GM12878 (cell line): ENCODE measurements around the gene IL5. TPM values are rescaled to one million over a fixed set of nuclear protein-coding genes. Genes with fewer than 3 reads are reported as not detected.

ENCODE experiments used
- ATAC-seq: fragments of 200-7000 bp; cut with Tn5 transposase; 3 replicates; pipeline ENCODE4 v1.9.1; 2020; ENCODE audit warnings: mild to moderate bottlenecking, moderate library complexity
- BruUV-seq: library from RNA; stranded (reverse); fragments of 400-500 nt; replicated peaks from 2 replicates; lab custom pipeline; 2021; lab: Mats Ljungman, UMichigan
- CTCF ChIA-PET: fragments of 300-600 bp; sonication (Branson Sonifier 250); formaldehyde crosslinking; extraction: SDS; loops from one replicate; lab custom pipeline; 2021; ENCODE audit warnings: inconsistent platforms; lab: Yijun Ruan, JAX
- POLR2A ChIA-PET: fragments of 350-600 bp; formaldehyde crosslinking; extraction: SDS; loops from one replicate; lab custom pipeline; 2021; ENCODE audit warnings: inconsistent platforms; lab: Charles Lee
- RAD21 ChIA-PET: fragments of 300-600 bp; sonication (Branson Sonifier 250); formaldehyde crosslinking; loops from one replicate; lab custom pipeline; 2023; ENCODE audit warnings: antibody characterized with exemption; ENCODE audit not compliant: unreplicated experiment; lab: Charles Lee
- SMC1A ChIA-PET: fragments of 300-600 bp; sonication (Branson Sonifier 250); formaldehyde crosslinking; loops from one replicate; lab custom pipeline; 2023; ENCODE audit not compliant: unreplicated experiment, uncharacterized antibody; lab: Charles Lee
- DNase-seq: peaks from one replicate; pipeline ENCODE4 v3.0.0-alpha.2; 2011; ENCODE audit warnings: low read depth, low spot score
- FAIRE-seq: peaks from 3 replicates; lab custom pipeline; 2011; peaks lifted over from hg19 to GRCh38; lab: Jason Lieb, UNC
- H2AFZ ChIP-seq: 2 replicates; pipeline ENCODE4 v1.6.0; 2011; ENCODE audit warnings: low read depth, low read length, control low read depth; ENCODE audit not compliant: control insufficient read depth
- H3K27ac ChIP-seq: 2 replicates; pipeline ENCODE4 v1.5.1; 2011; ENCODE audit warnings: control low read depth; ENCODE audit not compliant: control insufficient read depth, insufficient read depth
- H3K27me3 ChIP-seq, 2 experiments: replicated peaks in 1 of 2; 2 replicates each; pipeline versions ENCODE4 v1.6.0 to v1.6.1; 2011; ENCODE audit warnings: low read length in 1 of 2; ENCODE audit not compliant: control insufficient read depth in 2 of 2, insufficient read depth in 2 of 2
- H3K36me3 ChIP-seq, 2 experiments: 2 replicates each; pipeline ENCODE4 v1.5.1; 2011; ENCODE audit warnings: low read length in 1 of 2; ENCODE audit not compliant: control insufficient read depth in 2 of 2, insufficient read depth in 2 of 2
- H3K4me1 ChIP-seq: 2 replicates; pipeline ENCODE4 v1.6.1; 2011; ENCODE audit warnings: mild to moderate bottlenecking, low read length, moderate library complexity, mixed read lengths; ENCODE audit not compliant: control insufficient read depth, insufficient read depth
- H3K4me2 ChIP-seq: 2 replicates; pipeline ENCODE4 v1.6.0; 2011; ENCODE audit warnings: control low read depth; ENCODE audit not compliant: control insufficient read depth, insufficient read depth
- H3K4me3 ChIP-seq: fragments of 200-600 bp; sonication (generic); 2 replicates; pipeline ENCODE4 v1.5.1; 2016
- H3K79me2 ChIP-seq: 2 replicates; pipeline ENCODE4 v1.6.0; 2011; ENCODE audit warnings: low read length; ENCODE audit not compliant: control insufficient read depth, insufficient read depth
- H3K9ac ChIP-seq: 2 replicates; pipeline ENCODE4 v1.8.0; 2011; ENCODE audit warnings: low read length, control low read depth, mixed read lengths; ENCODE audit not compliant: control insufficient read depth, insufficient read depth
- H3K9me3 ChIP-seq: replicated peaks from 3 replicates; pipeline ENCODE4 v1.5.1; 2011; ENCODE audit warnings: mild to moderate bottlenecking, low read length; ENCODE audit not compliant: control insufficient read depth, insufficient read depth
- H4K20me1 ChIP-seq: 2 replicates; pipeline ENCODE4 v1.6.0; 2011; ENCODE audit not compliant: control insufficient read depth, insufficient read depth
- CBX3 ChIP-seq: fragments of 200-600 bp; sonication (generic); IDR thresholded peaks from 2 replicates; pipeline ENCODE4 v1.6.1; 2016; ENCODE audit warnings: low read depth, borderline replicate concordance
- CTCF ChIP-seq, 3 experiments: IDR thresholded peaks in 2 of 3; conservative IDR thresholded peaks in 1 of 3; 2 replicates each; pipeline ENCODE4 v1.5.1; 2011; ENCODE audit warnings: low read depth in 3 of 3, low read length in 3 of 3, mild to moderate bottlenecking in 3 of 3, control low read depth in 2 of 3, moderate library complexity in 2 of 3, inconsistent platforms in 1 of 3, mixed read lengths in 1 of 3; ENCODE audit not compliant: control insufficient read depth in 2 of 3, insufficient read depth in 1 of 3; ENCODE audit errors: extremely low read depth in 1 of 3
- E4F1 ChIP-seq: fragments of 450-650 bp; IDR thresholded peaks from 2 replicates; pipeline ENCODE4 v1.6.1; 2018; ENCODE audit warnings: borderline replicate concordance, mild to moderate bottlenecking; ENCODE audit not compliant: partially characterized antibody
- GATAD2B ChIP-seq: fragments of 450-650 bp; conservative IDR thresholded peaks from 2 replicates; pipeline ENCODE4 v1.6.1; 2017; ENCODE audit warnings: low read depth, mild to moderate bottlenecking, moderate library complexity
- MTA3 ChIP-seq: IDR thresholded peaks from 2 replicates; pipeline ENCODE4 v1.6.1; 2012; ENCODE audit warnings: low read length, inconsistent platforms, borderline replicate concordance
- NR2F1 ChIP-seq: fragments of 450-650 bp; conservative IDR thresholded peaks from 2 replicates; pipeline ENCODE4 v1.6.1; 2017; ENCODE audit warnings: mild to moderate bottlenecking
- POU2F2 ChIP-seq: IDR thresholded peaks from 3 replicates; pipeline ENCODE4 v1.6.1; 2011; ENCODE audit warnings: low read depth, mild to moderate bottlenecking, low read length, borderline replicate concordance
- PRDM15 ChIP-seq: fragments of 450-650 bp; formaldehyde crosslinking; IDR thresholded peaks from 2 replicates; pipeline ENCODE4 v1.4.0; 2020; ENCODE audit warnings: mild to moderate bottlenecking, moderate library complexity
- RELA ChIP-seq: fragments of 450-650 bp; IDR thresholded peaks from 2 replicates; pipeline ENCODE4 v1.8.0; 2014; ENCODE audit warnings: borderline replicate concordance; ENCODE audit not compliant: partially characterized antibody
- RELB ChIP-seq: fragments of 450-650 bp; IDR thresholded peaks from 2 replicates; pipeline ENCODE4 v1.6.1; 2017; ENCODE audit warnings: low read depth, mild to moderate bottlenecking, moderate library complexity
- RFX5 ChIP-seq: IDR thresholded peaks from 2 replicates; pipeline ENCODE4 v1.6.1; 2011; ENCODE audit warnings: low read depth, low read length, improper control_type of control experiment
- SMARCA5 ChIP-seq: fragments of 450-650 bp; IDR thresholded peaks from 2 replicates; pipeline ENCODE4 v1.6.1; 2017; ENCODE audit warnings: mild to moderate bottlenecking
- SPI1 ChIP-seq: IDR thresholded peaks from 2 replicates; pipeline ENCODE4 v1.6.1; 2011; ENCODE audit warnings: low read depth, mild to moderate bottlenecking, low read length, moderate library complexity, borderline replicate concordance; ENCODE audit not compliant: insufficient read depth
- SREBF2 ChIP-seq: IDR thresholded peaks from 2 replicates; pipeline ENCODE4 v1.6.1; 2012; ENCODE audit warnings: mild to moderate bottlenecking, low read length
- ZSCAN29 ChIP-seq: fragments of 450-650 bp; IDR thresholded peaks from 2 replicates; pipeline ENCODE4 v1.6.1; 2017; ENCODE audit warnings: mild to moderate bottlenecking, moderate library complexity
- WGBS: methylation state at CpG from one replicate; pipeline ENCODE4 v1.1.6; 2016; ENCODE audit warnings: low lambda C conversion rate; ENCODE audit not compliant: insufficient replicate concordance, insufficient coverage; ENCODE audit errors: missing lambda C conversion rate; 5-methylcytosine and 5-hydroxymethylcytosine counted together
- in situ Hi-C: fragments of 300-500 bp; cut with MboI; formaldehyde crosslinking; loops from 9 replicates; pipeline ENCODE4 v1.14.3; 2018; ENCODE audit warnings: mixed read lengths
- intact Hi-C: fragments of 100-400 bp; cut with micrococcal nuclease; formaldehyde crosslinking; loops from one replicate; pipeline ENCODE4 v1.14.2; 2022; ENCODE audit not compliant: unreplicated experiment
- polyA plus RNA-seq, 11 experiments: library from polyadenylated mRNA; depleted of rRNA in 4 of 11; unstranded in 6 of 11; stranded (reverse) in 5 of 11; fragments of >200 nt; fragmentation: Nextera tagmentation in 4 of 11; fragmentation: Illumina TruSeq in 1 of 11; extraction: Ambion mirVana in 4 of 11; extraction: Trizol in 1 of 11; gene quantifications; 1 replicate in 1 of 11; 2 replicates in 10 of 11; pipeline versions ENCODE4 v1.2.1 to v1.2.3, GENCODE V29; 2011 to 2016; ENCODE audit warnings: inconsistent platforms in 2 of 11, missing spikeins in 2 of 11, low read depth in 1 of 11
- total RNA-seq, 4 experiments: library from RNA; depleted of rRNA in 3 of 4; stranded (reverse); fragments of >200 nt in 3 of 4; fragmentation: Illumina TruSeq in 1 of 4; extraction: Trizol in 1 of 4; gene quantifications; 2 replicates each; pipeline versions ENCODE4 v1.2.1 to v1.2.3, GENCODE V29; 2013 to 2021

IL5 gene
- total and polyA plus RNA-seq, 10 of the 15 experiments (the other 5 are each of a cell fraction or from before 2014, with no cell fraction given), result not detected

GRCh38 chr5:132540149-132540548 lies 3.2 kb downstream of the IL5 start:
- no TSS peak for BruUV-seq
- POLR2A ChIA-PET, result interaction anchor here (0.7 kb wide), 1 partner anchor 11 kb away, joined by 3 read pairs; no protein-coding TSS in a partner anchor
- Histone ChIP-seq H2AFZ (no peak overlapping the region), H3K36me3 (no peaks in the 10 kb centered on the region), H3K4me1 (0 out of 2 replicates have a peak, but pooled peaks cover 3% of the 10 kb centered on the region), H3K79me2 (no peaks in the 10 kb centered on the region), H3K4me3 (no peak overlapping the region), H4K20me1 (no peaks in the 10 kb centered on the region), H3K27me3 (no peaks in the 10 kb centered on the region; a peak in 1 of 4 replicates), H3K9ac (no peak overlapping the region), H3K4me2 (no peak overlapping the region), H3K9me3 (no peaks in the 10 kb centered on the region), H3K27ac (no peak overlapping the region)
- in situ Hi-C loops, result no loop called here
- intact Hi-C loops, result no loop called here
- no peak for FAIRE-seq
- no peak for DNase-seq
- SMC1A ChIA-PET, result no interaction called here
- RAD21 ChIA-PET, result no interaction called here
- ATAC-seq, result no peak
- WGBS, result 55% methylated on average over 5 of the region's 5 CpGs
- CTCF ChIA-PET, result interaction anchor here (0.6 to 1.4 kb wide), 4 partner anchors 13 to 765 kb away, joined by 3 to 4 read pairs (median 3); no protein-coding TSS in a partner anchor
- TF ChIP-seq POU2F2 (no peak), NR2F1 (no peak), MTA3 (no peak), CBX3 (no peak), RELA (no peak), SREBF2 (no peak), SPI1 (no peak), RFX5 (no peak), E4F1 (no peak), GATAD2B (no peak), RELB (no peak), ZSCAN29 (no peak), CTCF (IDR thresholded peaks at IDR 0.05 in 2 of 3, conservative IDR thresholded peaks at IDR 0.05 in 1 of 3; ENCODE audit: control insufficient read depth in 2 of 3, extremely low read depth in 1 of 3, insufficient read depth in 1 of 3, low read depth in 3 of 3, low read length in 3 of 3) (no peak), PRDM15 (CRISPR knock-in tag) (no peak), SMARCA5 (no peak)
